HepG2 (cell line): ENCODE results near the gene SPATA21. TPM values are rescaled to one million over a fixed set of nuclear protein-coding genes. Genes with fewer than 3 reads are reported as not detected.

ENCODE experiments used
- JUND ChIP-seq: sonication (generic); formaldehyde crosslinking; IDR thresholded peaks from 2 replicates; pipeline ENCODE4 v1.8.0; 2022; ENCODE audit warnings: mild to moderate bottlenecking, missing genetic modification reagents
- MED13 ChIP-seq: sonication (generic); formaldehyde crosslinking; IDR thresholded peaks from 2 replicates; pipeline ENCODE4 v1.5.0; 2020; ENCODE audit warnings: missing genetic modification reagents
- MIER2 ChIP-seq: IDR thresholded peaks from 2 replicates; pipeline ENCODE4 v1.6.1; 2016; ENCODE audit warnings: missing biosample characterization, missing genetic modification reagents
- MTERF4 ChIP-seq: sonication (generic); formaldehyde crosslinking; IDR thresholded peaks from 2 replicates; pipeline ENCODE4 v1.8.0; 2023; ENCODE audit warnings: mild to moderate bottlenecking, missing genetic modification reagents
- MYNN ChIP-seq: sonication (generic); formaldehyde crosslinking; IDR thresholded peaks from 2 replicates; pipeline ENCODE4 v1.4.0; 2020; ENCODE audit warnings: mild to moderate bottlenecking, low read depth, missing genetic modification reagents
- MYPOP ChIP-seq: sonication (generic); formaldehyde crosslinking; IDR thresholded peaks from 2 replicates; pipeline ENCODE4 v1.8.1; 2023; ENCODE audit warnings: mild to moderate bottlenecking, moderate library complexity, missing genetic modification reagents
- NCOA5 ChIP-seq: sonication (generic); formaldehyde crosslinking; IDR thresholded peaks from 2 replicates; pipeline ENCODE4 v1.4.0; 2020; ENCODE audit warnings: missing genetic modification reagents
- NFATC3 ChIP-seq: sonication (generic); formaldehyde crosslinking; IDR thresholded peaks from 2 replicates; pipeline ENCODE4 v1.5.1; 2020; ENCODE audit warnings: mild to moderate bottlenecking, missing genetic modification reagents
- RELA ChIP-seq: sonication (generic); formaldehyde crosslinking; IDR thresholded peaks from 2 replicates; pipeline ENCODE4 v1.4.0; 2020; ENCODE audit warnings: missing genetic modification reagents
- REST ChIP-seq, 2 experiments: IDR thresholded peaks; 2 replicates each; pipeline ENCODE4 v1.6.1; 2011 to 2012; ENCODE audit warnings: low read length in 2 of 2, borderline replicate concordance in 1 of 2, low read depth in 1 of 2, mild to moderate bottlenecking in 1 of 2, moderate library complexity in 1 of 2
- SMC3 ChIP-seq: IDR thresholded peaks from 2 replicates; pipeline ENCODE4 v1.6.1; 2011; ENCODE audit warnings: low read length, improper control_type of control experiment
- STAG1 ChIP-seq: sonication (generic); formaldehyde crosslinking; IDR thresholded peaks from 2 replicates; pipeline ENCODE4 v1.4.0; 2020; ENCODE audit warnings: missing genetic modification reagents
- ZBTB49 ChIP-seq: sonication (generic); formaldehyde crosslinking; IDR thresholded peaks from 2 replicates; pipeline ENCODE4 v1.4.0; 2020; ENCODE audit warnings: missing genetic modification reagents, borderline replicate concordance
- ZFP36 ChIP-seq: fragments of 150-350 bp; IDR thresholded peaks from 2 replicates; pipeline ENCODE4 v1.6.1; 2018; ENCODE audit warnings: borderline replicate concordance, low read length, low read depth; ENCODE audit not compliant: partially characterized antibody
- ZFP91 ChIP-seq: sonication (generic); formaldehyde crosslinking; IDR thresholded peaks from 2 replicates; pipeline ENCODE4 v1.9.0; 2022; ENCODE audit warnings: missing genetic modification reagents, mild to moderate bottlenecking, borderline replicate concordance
- ZSCAN22 ChIP-seq: sonication (generic); formaldehyde crosslinking; IDR thresholded peaks from 2 replicates; pipeline ENCODE4 v1.4.0; 2020; ENCODE audit warnings: mild to moderate bottlenecking, missing genetic modification reagents
- polyA plus RNA-seq, 8 experiments: library from polyadenylated mRNA; depleted of rRNA in 3 of 8; stranded (reverse) in 7 of 8; unstranded in 1 of 8; fragments of >200 nt; fragmentation: Illumina TruSeq in 4 of 8; extraction: Trizol in 4 of 8; gene quantifications; 2 replicates each; pipeline versions ENCODE4 v1.2.1 to v1.2.3, GENCODE V29; 2011 to 2016; ENCODE audit warnings: low read depth in 4 of 8, missing spikeins in 1 of 8, mixed read lengths in 1 of 8; ENCODE audit not compliant: insufficient read depth in 1 of 8
- total RNA-seq, 5 experiments: library from RNA; depleted of rRNA; stranded (reverse); fragments of >200 nt; fragmentation: Illumina TruSeq; extraction: Trizol; gene quantifications; 2 replicates each; pipeline ENCODE4 v1.2.3, GENCODE V29; 2016; ENCODE audit warnings: low read depth in 1 of 5

SPATA21 gene
- total and polyA plus RNA-seq, 2 of the 13 experiments (the other 11 are each of a cell fraction or from before 2014, with no cell fraction given) = 0.80 to 1.4 TPM

- TF ChIP-seq NFATC3 (CRISPR knock-in tag) = no peak
- no peak for TF ChIP-seq ZFP36
- no peak for TF ChIP-seq ZBTB49
- TF ChIP-seq ZSCAN22 (CRISPR knock-in tag) = no peak
- TF ChIP-seq SMC3 = no peak
- TF ChIP-seq RELA (CRISPR knock-in tag) = peak; percentile 73; the same call in 1 of the 2 replicates
- TF ChIP-seq MTERF4 (CRISPR knock-in tag) = peak; percentile 99
- TF ChIP-seq MYNN (CRISPR knock-in tag) = peak; percentile 17; the same call in 1 of the 2 replicates
- no peak for TF ChIP-seq JUND
- no peak; a peak in 1 of 4 replicates for TF ChIP-seq REST (IDR thresholded peaks at IDR 0.05; ENCODE audit: borderline replicate concordance in 1 of 2, low read depth in 1 of 2, low read length in 2 of 2)
- TF ChIP-seq MIER2 (CRISPR knock-in tag) = 0 out of 2 replicates have a peak, but pooled peaks have one; percentile 45
- peak; percentile 60; the same call in 1 of the 2 replicates for TF ChIP-seq MYPOP
- TF ChIP-seq NCOA5 (CRISPR knock-in tag) = no peak
- peak; percentile 97 for TF ChIP-seq ZFP91 (CRISPR knock-in tag)
- TF ChIP-seq MED13 = 0 out of 2 replicates have a peak, but pooled peaks have one; percentile 59
- TF ChIP-seq STAG1 (CRISPR knock-in tag) = peak; percentile 50
Observed at GRCh38 chr1:16440470-16441281, 3.5 kb upstream of the SPATA21 start, which contains the start of gene NECAP2 (continued).
